Stimulated activated CD4-positive, alpha-beta T cell treated with anti-CD3 and anti-CD28 coated beads, Interleukin-1b, Interleukin-23, amount 100 ng/mL, for 1 hour (primary cell): ENCODE results near the gene HS2ST1.
"Not testable (repeated sequence)": the region's sequence is repeated elsewhere in the genome, so short reads cannot be mapped to it uniquely, and the experiment has no call there.

ENCODE experiments used
- DNase-seq, 2 donors: peaks; one replicate each; pipeline ENCODE4 v3.0.0-alpha.2; 2020; ENCODE audit warnings: low read depth in 2 of 2

The HS2ST1 gene

DNA sequence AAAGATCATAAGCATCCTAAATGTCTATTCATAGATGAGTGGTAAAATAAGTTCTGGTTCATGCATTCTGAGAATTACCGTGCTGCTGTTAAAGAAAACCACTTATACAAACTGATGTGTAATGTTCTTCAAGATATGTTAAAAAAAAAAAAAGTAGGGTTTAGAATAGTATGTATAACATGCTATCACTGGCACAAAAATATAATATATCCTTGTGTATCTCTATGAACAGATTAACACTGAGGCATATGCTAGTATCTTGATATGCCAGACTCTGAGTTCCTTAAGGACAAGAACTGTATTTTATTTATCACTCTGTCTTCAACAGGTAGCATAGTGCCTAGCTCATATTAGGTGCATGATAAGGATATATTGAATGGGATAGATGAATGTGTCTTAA is 108.9 kb downstream of the HS2ST1 start:
- no peak for DNase-seq

- DNase-seq: no peak
These were observed 110.6 kb downstream of the HS2ST1 start for GRCh38 chr1:87024936-87025540.

GRCh38 chr1:87027561-87027960 is 113.1 kb downstream of the HS2ST1 start:
- not testable (repeated sequence) for DNase-seq

- no peak for DNase-seq
These were observed 114.1 kb downstream of the HS2ST1 start for GRCh38 chr1:87028576-87028975.

DNA sequence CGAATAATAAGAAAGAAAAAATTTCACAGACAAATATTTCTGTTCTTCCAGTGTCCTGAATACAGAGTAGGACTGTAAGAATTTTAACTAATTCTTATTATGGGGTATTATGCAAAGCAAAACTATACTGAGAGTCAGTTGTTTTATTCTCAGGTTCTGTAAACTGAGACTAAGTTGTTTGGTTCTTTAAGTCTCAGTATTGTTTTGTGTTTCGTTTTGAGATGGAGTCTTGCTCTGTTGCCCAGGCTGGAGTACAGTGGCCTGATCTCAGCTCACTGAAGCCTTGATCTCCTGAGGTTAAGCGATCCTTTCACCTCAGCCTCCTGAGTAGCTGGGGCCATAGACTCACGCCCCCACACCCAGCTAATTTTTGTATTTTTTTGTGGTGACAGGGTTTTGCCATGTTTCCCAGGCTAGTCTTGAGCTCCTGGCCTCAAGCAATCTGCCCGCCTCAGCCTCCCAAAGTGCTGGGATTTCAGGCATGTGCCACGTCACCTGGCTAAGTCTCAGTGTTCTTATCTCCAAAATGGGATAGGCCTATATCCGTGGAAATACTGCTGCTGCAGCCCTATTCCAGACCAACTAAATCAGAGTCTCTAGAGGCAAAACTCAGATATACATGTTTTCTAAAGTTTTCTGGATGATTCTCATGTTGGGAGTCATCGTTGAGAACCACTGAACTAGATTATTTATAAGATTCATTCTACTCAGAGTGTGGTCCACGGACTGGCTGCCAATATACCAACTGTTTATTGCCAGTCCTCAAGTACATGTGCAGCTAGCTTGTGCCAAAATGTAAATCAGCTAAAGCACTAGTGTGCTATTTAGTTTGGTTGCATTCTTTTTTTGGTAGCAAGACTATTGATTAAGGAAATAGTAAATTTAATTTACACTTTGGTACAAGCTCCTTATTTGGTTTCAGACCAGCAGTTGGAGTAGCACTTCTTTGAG is 116.6 kb downstream of the HS2ST1 start:
- DNase-seq: no peak

DNA sequence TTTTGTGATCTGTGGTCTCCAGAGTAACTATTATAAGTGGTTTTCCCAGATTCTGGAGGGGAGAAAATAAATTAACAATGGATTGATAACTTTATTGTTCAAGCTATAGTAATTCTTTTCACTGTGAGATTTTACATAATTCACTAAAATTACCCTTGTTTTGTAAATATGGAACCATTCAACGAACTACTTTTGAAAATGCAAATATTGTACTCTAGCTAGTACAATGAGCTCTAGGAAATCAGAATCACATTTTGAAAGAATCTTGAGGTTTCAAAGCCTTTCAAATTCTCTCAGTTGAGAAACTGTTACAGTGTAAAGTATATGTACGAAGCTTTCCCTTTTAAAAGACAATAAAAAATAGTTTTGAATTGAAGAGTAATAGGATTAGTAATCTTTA is 119.9 kb downstream of the HS2ST1 start:
- DNase-seq: no peak

DNA sequence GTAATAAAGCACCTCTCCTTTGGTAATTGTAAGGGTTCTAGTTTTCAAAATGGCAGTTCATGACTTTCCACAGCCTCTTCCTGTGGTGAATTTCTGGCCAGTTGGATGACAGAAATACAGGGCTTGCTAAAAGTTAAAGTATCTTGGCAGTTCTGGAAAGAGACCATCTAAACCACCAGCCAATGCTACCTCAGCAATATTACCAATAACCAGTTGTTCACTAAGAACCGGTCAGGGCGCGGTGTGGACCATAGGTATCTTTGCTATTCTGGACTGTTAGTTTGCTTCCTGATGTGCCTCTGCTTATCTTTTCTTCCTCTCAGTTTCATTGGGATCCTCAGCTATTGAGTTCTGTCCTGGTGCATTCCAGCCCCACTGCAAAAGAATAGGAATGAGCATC is 124.7 kb downstream of the HS2ST1 start:
- DNase-seq: no peak

GRCh38 chr1:87042111-87042811 is 127.8 kb downstream of the HS2ST1 start:
- no peak for DNase-seq

DNA sequence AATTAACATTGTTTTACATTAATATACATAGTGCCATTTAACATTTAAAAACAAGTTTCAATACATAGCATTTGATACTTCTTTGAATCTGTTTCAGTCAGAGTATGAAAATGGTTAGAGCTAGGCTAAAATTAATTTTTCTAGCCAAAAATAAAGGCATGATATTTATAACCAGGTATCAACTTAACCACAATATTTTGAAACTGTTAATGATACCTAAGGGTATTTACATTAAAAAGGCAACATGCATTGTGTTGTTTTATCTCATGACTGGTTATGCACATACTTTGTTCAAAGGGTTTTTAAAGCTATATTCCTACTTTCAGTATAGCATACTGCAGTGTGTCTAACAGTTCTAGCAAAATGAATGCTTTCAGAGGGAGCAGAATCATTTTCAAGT is 130.0 kb downstream of the HS2ST1 start:
- no peak for DNase-seq

GRCh38 chr1:87044840-87045239 is 130.4 kb downstream of the HS2ST1 start:
- no peak for DNase-seq

DNA sequence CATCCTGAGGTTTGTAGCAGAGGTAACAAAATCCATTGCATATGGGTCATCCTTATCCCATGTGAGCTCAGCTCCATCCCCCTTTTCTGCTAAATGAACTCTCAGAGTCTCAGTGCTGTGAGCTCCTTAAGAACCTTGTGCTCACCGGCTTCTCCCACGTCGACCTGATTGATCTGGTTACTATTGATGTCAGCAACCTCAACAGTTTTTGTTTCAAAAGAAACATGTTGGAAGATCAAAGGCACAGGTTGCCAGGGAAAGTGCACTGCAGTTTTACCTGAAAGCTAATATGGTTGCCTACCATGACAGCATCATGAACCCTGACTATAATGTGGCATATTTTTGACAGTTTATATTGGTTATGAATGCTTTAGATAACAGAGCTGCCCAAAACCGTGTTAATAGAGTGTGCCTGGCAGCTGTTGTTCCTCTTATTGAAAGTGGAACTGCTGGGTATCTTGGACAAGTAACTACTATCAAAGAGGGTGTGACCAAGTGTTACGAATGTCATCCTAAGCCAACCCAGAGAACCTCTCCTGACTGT is 131.4 kb downstream of the HS2ST1 start:
- DNase-seq: no peak

DNA sequence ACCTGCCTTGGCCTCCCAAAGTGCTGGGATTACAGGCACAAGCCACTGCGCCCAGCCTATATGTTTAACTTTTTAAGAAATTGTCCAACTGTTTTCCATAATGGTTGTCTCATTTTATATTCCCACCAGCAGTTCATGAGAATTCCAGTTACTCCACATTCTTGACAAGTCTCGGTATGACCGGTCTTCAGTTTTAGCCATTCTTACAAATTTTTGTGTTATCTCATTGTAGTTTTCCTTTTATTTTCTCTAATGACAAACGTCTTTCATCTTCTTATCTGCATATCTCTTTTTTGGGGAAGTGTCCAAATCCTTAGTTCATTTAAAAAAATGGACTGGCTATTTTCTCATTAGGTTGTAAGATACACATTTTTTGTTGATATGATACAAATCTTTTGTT is 132.5 kb downstream of the HS2ST1 start:
- DNase-seq: no peak

- DNase-seq: no peak
These were observed 133.8 kb downstream of the HS2ST1 start for GRCh38 chr1:87048237-87048636.

DNA sequence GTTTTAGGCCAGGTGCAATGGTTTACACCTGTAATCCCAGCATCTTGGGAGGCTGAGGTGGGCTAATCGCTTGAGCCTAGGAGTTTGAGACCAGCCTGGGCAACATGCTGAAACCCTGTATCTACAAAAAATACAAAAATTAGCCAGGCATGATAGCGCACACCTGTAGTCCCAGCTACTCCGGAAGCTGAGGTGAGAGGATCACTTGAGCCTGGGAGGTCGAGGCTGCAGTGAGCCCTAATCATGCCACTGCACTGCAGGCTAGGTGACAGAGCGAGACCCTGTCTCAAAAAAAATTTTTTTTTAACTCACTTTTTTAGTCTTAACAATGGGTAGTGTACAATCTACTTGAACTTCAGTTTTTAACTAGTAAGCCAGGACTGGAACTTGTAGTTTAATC is 137.5 kb downstream of the HS2ST1 start:
- no peak for DNase-seq

GRCh38 chr1:87052400-87052799 is 138.0 kb downstream of the HS2ST1 start:
- DNase-seq: no peak

DNA sequence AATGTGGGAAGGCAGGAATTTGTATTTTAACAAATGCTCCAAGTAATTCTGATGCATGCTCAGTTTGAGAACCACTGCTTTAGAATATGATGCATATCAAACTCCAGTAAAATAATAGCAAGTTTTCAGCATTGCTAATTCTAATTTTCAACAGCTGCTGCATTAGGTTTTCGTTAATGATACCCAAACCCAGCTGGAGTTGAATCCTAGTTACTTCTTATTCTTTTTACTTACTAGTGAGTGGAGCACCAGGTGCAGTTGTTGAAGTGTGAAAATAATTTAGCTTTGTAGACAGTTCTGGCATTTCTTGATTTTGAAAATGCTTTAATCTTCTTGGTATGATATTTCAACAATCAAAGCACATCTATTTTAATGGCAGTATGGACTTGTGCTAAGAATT is 138.5 kb downstream of the HS2ST1 start:
- no peak for DNase-seq

GRCh38 chr1:87053446-87053845 is 139.0 kb downstream of the HS2ST1 start:
- DNase-seq: no peak

- no peak for DNase-seq
These were observed 142.5 kb downstream of the HS2ST1 start for GRCh38 chr1:87056974-87057373.

- no peak for DNase-seq
These were observed 143.9 kb downstream of the HS2ST1 start for GRCh38 chr1:87058343-87058649.

GRCh38 chr1:87061742-87062156 is 147.3 kb downstream of the HS2ST1 start:
- no peak for DNase-seq

DNA sequence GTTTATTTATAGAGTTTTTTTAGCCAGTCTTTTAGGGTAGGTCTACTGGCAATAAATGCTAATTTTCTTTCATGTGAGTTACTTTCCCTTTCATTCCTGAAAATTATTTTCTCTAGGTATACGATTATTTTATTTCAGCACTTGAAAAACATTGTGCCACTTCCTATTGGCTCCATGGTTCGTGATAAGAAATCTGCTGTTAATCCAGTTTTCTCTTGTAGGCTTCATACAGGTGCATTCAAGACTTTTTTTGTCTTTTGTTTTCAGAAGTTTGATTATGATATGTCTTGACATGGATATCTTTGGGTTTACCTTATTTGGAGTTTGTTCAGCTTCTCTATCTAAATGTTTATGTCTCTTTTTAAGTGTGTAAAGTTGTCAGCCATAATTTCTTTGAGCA is 148.3 kb downstream of the HS2ST1 start:
- DNase-seq: no peak

DNA sequence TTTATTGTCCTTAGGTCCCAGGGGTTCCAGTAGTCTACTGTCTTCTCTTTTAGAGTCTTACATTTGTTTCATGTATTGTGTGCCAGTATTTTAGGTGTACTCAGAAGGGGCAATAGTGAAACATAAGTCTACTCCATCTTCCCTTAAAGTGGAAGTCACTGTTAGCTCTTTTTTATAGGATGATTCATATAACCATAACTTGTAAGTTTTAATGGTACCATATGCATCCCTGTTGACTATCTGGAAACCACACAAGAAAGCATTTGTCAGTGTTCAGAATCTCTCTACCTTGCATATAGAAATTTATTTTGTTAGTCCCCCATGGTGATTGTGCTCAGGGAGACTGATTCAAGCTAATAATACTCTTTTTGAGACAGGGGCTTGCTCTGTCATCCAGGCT is 149.9 kb downstream of the HS2ST1 start:
- DNase-seq: no peak

DNA sequence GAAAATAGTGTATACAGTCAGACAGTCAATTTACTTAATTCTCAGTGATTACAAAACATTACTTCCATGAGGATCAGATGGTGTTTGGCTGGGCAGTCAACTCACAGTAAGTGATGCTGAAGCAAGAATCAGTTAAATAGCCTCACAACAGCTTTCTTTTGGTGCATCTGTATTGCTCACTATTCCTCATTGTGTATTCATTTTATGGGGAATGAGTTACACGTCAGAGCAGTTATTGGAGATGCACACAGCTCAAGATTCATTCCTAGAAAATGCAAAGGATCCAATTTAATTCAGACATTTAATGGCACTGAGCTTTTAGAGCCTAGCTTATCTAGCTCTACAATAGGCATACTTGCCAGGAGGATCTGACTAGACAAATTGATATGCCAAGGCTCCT is 150.6 kb downstream of the HS2ST1 start:
- DNase-seq: no peak
